ENCODE results near the gene OPN1MW2.
"Not testable (repeated sequence)": the region's sequence is repeated elsewhere in the genome, so short reads cannot be mapped to it uniquely, and the experiment has no call there.

OPN1MW2 gene

GRCh38 chrX:154219456-154219855 is at the start of gene OPN1MW2:
Gene OPN1MW2, plus strand, starts transcription at chrX:154219756. Its CDS starts 60 bp downstream, at chrX:154219816.
- DNase-seq (ENCODE audit: low read depth in 2 of 3, low spot score in 1 of 3): not testable (repeated sequence)

DNA sequence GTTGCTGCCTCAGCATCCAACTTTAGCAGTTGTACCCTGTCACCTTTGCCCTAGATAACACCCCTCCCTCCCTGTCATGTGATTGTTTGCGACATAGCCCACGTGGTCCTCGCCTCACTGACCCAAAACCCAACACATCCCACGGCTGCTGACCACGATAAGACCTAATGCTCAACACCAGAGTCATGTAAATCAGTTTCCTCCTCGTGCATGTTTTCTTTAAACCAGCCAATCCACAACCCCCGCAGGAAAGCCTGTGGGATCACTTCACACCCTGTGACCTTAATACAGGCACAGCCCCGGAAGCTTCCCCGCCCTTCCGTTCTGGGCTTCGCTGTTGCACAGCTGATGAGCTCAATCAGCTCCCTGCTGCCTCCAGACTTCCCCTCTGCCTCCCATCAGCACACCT is 47.0 kb upstream of the OPN1MW2 start:
- not testable (repeated sequence) for DNase-seq (ENCODE audit: low read depth in 2 of 3, low spot score in 1 of 3)

DNA sequence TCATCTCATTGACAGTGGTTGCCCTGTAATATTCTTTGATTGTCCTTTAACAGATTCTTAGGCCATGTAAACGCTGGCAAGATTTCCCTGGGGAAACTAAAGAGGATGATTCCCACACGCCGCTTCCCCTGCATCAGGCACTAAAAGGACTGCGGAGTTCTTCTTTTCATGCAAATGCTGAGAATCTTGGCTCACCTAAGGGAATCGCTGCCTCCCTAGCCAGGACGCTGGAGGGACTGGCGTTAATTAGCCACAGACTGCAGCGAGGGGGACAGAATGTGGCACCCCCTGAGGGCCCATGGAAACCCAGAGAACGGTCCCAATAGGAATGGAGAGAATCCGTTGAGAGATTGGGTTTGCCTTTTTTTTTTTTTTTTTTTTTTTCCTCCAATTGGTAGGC is 45.2 kb upstream of the OPN1MW2 start:
- not testable (repeated sequence) for DNase-seq (ENCODE audit: low read depth in 2 of 3, low spot score in 1 of 3)

GRCh38 chrX:154182296-154182695 is 37.3 kb upstream of the OPN1MW2 start, which contains the start of gene OPN1MW:
Gene OPN1MW, plus strand, starts transcription at chrX:154182596. Its CDS starts 82 bp downstream, at chrX:154182678.
- not testable (repeated sequence) for DNase-seq (ENCODE audit: low read depth in 2 of 3, low spot score in 1 of 3)

DNA sequence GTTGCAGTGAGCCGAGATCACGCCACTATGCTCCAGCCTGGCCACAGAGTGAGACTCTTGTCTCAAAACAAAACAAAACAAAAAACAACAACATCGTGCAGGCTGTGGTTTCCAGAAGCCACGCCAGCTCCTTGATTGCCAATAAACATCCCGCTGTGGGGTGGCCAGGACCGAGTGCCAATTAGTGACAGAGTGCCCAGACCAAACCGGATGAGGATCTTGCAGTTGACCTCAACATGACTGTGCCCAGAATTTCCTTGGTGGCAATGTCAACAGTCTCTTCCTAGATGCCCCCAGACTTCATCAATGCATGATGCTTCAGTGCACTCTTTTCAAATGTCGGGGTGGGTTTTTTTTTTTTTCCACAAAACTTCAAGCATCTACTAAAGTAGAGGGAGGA is 35.8 kb upstream of the OPN1MW2 start:
- DNase-seq (ENCODE audit: low read depth in 2 of 3, low spot score in 1 of 3): not testable (repeated sequence)

DNA sequence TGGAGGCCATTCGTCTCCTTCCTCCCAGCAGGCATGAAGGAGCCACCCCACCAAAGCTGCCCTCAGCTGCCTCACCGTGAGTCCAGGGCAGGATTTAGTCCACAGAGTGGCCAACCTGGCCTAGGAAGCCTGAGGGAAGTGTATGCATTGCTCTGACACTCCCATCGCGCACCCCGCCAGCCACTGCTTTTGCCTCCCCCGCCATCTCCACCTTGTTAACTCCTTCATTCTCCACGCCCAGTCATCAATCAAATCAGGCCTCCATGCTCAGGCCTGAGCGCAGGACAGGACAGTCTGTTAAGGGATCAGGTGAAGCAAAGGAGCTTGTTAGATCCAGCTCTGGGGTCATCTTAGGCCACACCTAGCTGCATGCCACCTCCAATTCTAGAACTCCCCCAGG is 26.7 kb upstream of the OPN1MW2 start:
- DNase-seq (ENCODE audit: low read depth in 2 of 3, low spot score in 1 of 3): not testable (repeated sequence)

GRCh38 chrX:154194316-154194715 is 25.2 kb upstream of the OPN1MW2 start:
- not testable (repeated sequence) for DNase-seq (ENCODE audit: low read depth in 2 of 3, low spot score in 1 of 3)

- not testable (repeated sequence) for DNase-seq (ENCODE audit: low read depth in 2 of 3, low spot score in 1 of 3)
These were observed 23.1 kb upstream of the OPN1MW2 start for GRCh38 chrX:154196466-154196865.

DNA sequence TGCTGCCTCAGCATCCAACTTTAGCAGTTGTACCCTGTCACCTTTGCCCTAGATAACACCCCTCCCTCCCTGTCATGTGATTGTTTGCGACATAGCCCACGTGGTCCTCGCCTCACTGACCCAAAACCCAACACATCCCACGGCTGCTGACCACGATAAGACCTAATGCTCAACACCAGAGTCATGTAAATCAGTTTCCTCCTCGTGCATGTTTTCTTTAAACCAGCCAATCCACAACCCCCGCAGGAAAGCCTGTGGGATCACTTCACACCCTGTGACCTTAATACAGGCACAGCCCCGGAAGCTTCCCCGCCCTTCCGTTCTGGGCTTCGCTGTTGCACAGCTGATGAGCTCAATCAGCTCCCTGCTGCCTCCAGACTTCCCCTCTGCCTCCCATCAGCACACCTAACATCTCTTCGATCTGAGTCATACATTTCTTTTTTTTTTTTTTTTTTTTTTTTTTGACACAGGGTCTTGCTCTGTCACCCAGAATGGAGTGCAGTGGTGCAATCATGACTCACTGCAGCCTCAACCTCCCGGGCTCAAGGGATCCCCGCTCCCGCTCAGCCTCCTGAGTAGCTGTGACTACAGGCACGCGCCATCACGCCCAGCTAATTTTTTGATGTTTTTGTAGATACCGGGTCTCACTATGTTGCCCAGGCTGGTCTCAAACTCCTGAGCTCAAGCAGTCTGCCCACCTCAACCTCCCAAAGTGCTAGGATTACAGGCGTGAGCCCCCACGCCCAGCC is 9.7 kb upstream of the OPN1MW2 start:
- not testable (repeated sequence) for DNase-seq (ENCODE audit: low read depth in 2 of 3, low spot score in 1 of 3)

- not testable (repeated sequence) for DNase-seq (ENCODE audit: low read depth in 2 of 3, low spot score in 1 of 3)
These were observed 8.5 kb upstream of the OPN1MW2 start for GRCh38 chrX:154211057-154211456.

GRCh38 chrX:154211499-154211898 is 8.1 kb upstream of the OPN1MW2 start:
- DNase-seq (ENCODE audit: low read depth in 2 of 3, low spot score in 1 of 3): not testable (repeated sequence)

GRCh38 chrX:154225292-154225691 is 5.7 kb downstream of the OPN1MW2 start:
- DNase-seq (ENCODE audit: low read depth in 2 of 3, low spot score in 1 of 3): not testable (repeated sequence)

GRCh38 chrX:154226706-154227105 is 7.2 kb downstream of the OPN1MW2 start:
- DNase-seq (ENCODE audit: low read depth in 2 of 3, low spot score in 1 of 3): not testable (repeated sequence)

- not testable (repeated sequence) for DNase-seq (ENCODE audit: low read depth in 2 of 3, low spot score in 1 of 3)
These were observed 11.9 kb downstream of the OPN1MW2 start for GRCh38 chrX:154231443-154231842.

- not testable (repeated sequence) for DNase-seq (ENCODE audit: low read depth in 2 of 3, low spot score in 1 of 3)
These were observed 14.1 kb downstream of the OPN1MW2 start for GRCh38 chrX:154233620-154234019.

GRCh38 chrX:154238939-154239559 is 19.5 kb downstream of the OPN1MW2 start:
- not testable (repeated sequence) for DNase-seq (ENCODE audit: low read depth in 2 of 3, low spot score in 1 of 3)

- DNase-seq (ENCODE audit: low read depth in 2 of 3, low spot score in 1 of 3): not testable (repeated sequence)
These were observed 20.5 kb downstream of the OPN1MW2 start for GRCh38 chrX:154239982-154240503.

DNA sequence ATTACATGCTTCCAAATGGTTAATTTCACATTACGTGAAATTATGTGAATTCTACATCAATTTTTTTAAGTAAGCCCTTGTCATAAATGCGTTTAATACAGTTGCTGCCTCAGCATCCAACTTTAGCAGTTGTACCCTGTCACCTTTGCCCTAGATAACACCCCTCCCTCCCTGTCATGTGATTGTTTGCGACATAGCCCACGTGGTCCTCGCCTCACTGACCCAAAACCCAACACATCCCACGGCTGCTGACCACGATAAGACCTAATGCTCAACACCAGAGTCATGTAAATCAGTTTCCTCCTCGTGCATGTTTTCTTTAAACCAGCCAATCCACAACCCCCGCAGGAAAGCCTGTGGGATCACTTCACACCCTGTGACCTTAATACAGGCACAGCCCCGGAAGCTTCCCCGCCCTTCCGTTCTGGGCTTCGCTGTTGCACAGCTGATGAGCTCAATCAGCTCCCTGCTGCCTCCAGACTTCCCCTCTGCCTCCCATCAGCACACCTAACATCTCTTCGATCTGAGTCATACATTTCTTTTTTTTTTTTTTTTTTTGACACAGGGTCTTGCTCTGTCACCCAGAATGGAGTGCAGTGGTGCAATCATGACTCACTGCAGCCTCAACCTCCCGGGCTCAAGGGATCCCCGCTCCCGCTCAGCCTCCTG is 28.0 kb downstream of the OPN1MW2 start:
- DNase-seq (ENCODE audit: low read depth in 2 of 3, low spot score in 1 of 3): not testable (repeated sequence)

DNA sequence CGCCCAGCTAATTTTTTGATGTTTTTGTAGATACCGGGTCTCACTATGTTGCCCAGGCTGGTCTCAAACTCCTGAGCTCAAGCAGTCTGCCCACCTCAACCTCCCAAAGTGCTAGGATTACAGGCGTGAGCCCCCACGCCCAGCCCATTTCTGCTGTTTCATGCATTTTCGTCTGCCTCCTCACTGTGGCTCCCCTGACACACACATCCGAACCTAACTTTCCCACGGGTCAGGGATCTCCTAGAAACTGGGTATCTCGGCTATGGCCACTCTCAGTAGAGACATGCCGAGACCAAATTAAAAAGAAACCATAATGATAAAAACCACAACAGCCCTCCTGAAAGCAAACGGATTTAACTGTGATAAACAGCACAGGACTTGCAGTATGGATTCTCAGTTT is 28.5 kb downstream of the OPN1MW2 start:
- not testable (repeated sequence) for DNase-seq (ENCODE audit: low read depth in 2 of 3, low spot score in 1 of 3)

- not testable (repeated sequence) for DNase-seq (ENCODE audit: low read depth in 2 of 3, low spot score in 1 of 3)
These were observed 37.7 kb downstream of the OPN1MW2 start, which contains the start of gene OPN1MW3 for GRCh38 chrX:154257282-154257681. Gene OPN1MW3, plus strand, starts transcription at chrX:154257582. Its CDS starts 38 bp downstream, at chrX:154257620.

DNA sequence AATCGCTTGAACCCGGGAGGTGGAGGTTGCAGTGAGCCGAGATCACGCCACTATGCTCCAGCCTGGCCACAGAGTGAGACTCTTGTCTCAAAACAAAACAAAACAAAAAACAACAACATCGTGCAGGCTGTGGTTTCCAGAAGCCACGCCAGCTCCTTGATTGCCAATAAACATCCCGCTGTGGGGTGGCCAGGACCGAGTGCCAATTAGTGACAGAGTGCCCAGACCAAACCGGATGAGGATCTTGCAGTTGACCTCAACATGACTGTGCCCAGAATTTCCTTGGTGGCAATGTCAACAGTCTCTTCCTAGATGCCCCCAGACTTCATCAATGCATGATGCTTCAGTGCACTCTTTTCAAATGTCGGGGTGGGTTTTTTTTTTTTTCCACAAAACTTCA is 39.2 kb downstream of the OPN1MW2 start:
- DNase-seq (ENCODE audit: low read depth in 2 of 3, low spot score in 1 of 3): not testable (repeated sequence)

Data from stimulated activated CD4-positive, alpha-beta T cell treated with anti-CD3 and anti-CD28 coated beads, Interleukin-12 subunit alpha, Interleukin-12 subunit beta, amount 100 ng/mL, for 48 hours (primary cell).